PFSK-1 (cell line): ENCODE results near the gene UNC93B1.

Experiments
- POLR2AphosphoS5 ChIP-seq: IDR thresholded peaks from 2 replicates; pipeline ENCODE4 v1.6.1; 2012; ENCODE audit warnings: low read depth, mild to moderate bottlenecking, control low read depth, low read length, moderate library complexity
- SIN3A ChIP-seq: IDR thresholded peaks from 2 replicates; pipeline ENCODE4 v1.6.1; 2012; ENCODE audit warnings: mild to moderate bottlenecking, low read length, moderate library complexity, borderline replicate concordance; ENCODE audit not compliant: insufficient read depth
- TAF1 ChIP-seq: IDR thresholded peaks from 2 replicates; pipeline ENCODE4 v1.6.1; 2012; ENCODE audit warnings: low read length, control low read depth, borderline replicate concordance; ENCODE audit not compliant: insufficient read depth
- TF ChIP-seq, protein P1 (sequence below), 2 experiments: IDR thresholded peaks; 2 replicates each; pipeline versions ENCODE4 v1.6.1 to v1.8.0; 2011 to 2012; ENCODE audit warnings: low read depth in 2 of 2, low read length in 2 of 2, control low read depth in 1 of 2, inconsistent platforms in 1 of 2, mild to moderate bottlenecking in 1 of 2, moderate library complexity in 1 of 2; ENCODE audit not compliant: insufficient read depth in 1 of 2

- TF ChIP-seq POLR2AphosphoS5, result no peak
- no peak for TF ChIP-seq TAF1
- no peak for TF ChIP-seq SIN3A
- TF ChIP-seq, protein P1, sequence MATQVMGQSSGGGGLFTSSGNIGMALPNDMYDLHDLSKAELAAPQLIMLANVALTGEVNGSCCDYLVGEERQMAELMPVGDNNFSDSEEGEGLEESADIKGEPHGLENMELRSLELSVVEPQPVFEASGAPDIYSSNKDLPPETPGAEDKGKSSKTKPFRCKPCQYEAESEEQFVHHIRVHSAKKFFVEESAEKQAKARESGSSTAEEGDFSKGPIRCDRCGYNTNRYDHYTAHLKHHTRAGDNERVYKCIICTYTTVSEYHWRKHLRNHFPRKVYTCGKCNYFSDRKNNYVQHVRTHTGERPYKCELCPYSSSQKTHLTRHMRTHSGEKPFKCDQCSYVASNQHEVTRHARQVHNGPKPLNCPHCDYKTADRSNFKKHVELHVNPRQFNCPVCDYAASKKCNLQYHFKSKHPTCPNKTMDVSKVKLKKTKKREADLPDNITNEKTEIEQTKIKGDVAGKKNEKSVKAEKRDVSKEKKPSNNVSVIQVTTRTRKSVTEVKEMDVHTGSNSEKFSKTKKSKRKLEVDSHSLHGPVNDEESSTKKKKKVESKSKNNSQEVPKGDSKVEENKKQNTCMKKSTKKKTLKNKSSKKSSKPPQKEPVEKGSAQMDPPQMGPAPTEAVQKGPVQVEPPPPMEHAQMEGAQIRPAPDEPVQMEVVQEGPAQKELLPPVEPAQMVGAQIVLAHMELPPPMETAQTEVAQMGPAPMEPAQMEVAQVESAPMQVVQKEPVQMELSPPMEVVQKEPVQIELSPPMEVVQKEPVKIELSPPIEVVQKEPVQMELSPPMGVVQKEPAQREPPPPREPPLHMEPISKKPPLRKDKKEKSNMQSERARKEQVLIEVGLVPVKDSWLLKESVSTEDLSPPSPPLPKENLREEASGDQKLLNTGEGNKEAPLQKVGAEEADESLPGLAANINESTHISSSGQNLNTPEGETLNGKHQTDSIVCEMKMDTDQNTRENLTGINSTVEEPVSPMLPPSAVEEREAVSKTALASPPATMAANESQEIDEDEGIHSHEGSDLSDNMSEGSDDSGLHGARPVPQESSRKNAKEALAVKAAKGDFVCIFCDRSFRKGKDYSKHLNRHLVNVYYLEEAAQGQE (IDR thresholded peaks at IDR 0.05; ENCODE audit: insufficient read depth in 1 of 2, low read depth in 2 of 2, low read length in 2 of 2), result no peak
These were observed 3.8 kb upstream of the UNC93B1 start for GRCh38 chr11:68007498-68008380.
